ENCODE results near the gene PROS1. TPM values are rescaled to one million over a fixed set of nuclear protein-coding genes. Genes with fewer than 3 reads are reported as not detected.

The PROS1 gene
- total and polyA plus RNA-seq, 10 of the 15 experiments (the other 5 are each of a cell fraction or from before 2014, with no cell fraction given) = 0.10 TPM; not detected in 9

GRCh38 chr3:93994056-93994455 lies 20.4 kb upstream of the PROS1 start:
- SMC1A ChIA-PET (ENCODE audit: uncharacterized antibody, unreplicated experiment) = interaction anchor here (0.9 to 1.6 kb wide), 2 partner anchors 9 to 381 kb away, joined by 3 to 7 read pairs; no protein-coding TSS in a partner anchor
- no peak for FAIRE-seq
- intact Hi-C loops (cut with micrococcal nuclease; ENCODE audit: unreplicated experiment) = no loop called here
- in situ Hi-C loops (cut with MboI) = no loop called here
- no peak overlapping the region for H3K27ac ChIP-seq (ENCODE audit: control insufficient read depth, insufficient read depth)
- H2AFZ ChIP-seq (ENCODE audit: control insufficient read depth, low read depth, low read length) = no peak overlapping the region
- 45% methylated on average over 3 of the region's 3 CpGs for whole genome bisulfite sequencing (ENCODE audit: insufficient coverage, insufficient replicate concordance, low lambda C conversion rate, missing lambda C conversion rate)
- CTCF ChIA-PET = interaction anchor here (0.5 to 1.7 kb wide), 4 partner anchors 9 to 809 kb away, joined by 3 to 5 read pairs (median 4); no protein-coding TSS in a partner anchor
- TF ChIP-seq RCOR1 (conservative IDR thresholded peaks at IDR 0.05; ENCODE audit: low read depth, low read length) (no peak), E2F8 (IDR thresholded peaks at IDR 0.05; ENCODE audit: low read depth, partially characterized antibody) (no peak), POLR2AphosphoS2 (IDR thresholded peaks at IDR 0.05; ENCODE audit: low read depth, low read length) (no peak), NR2C1 (IDR thresholded peaks at IDR 0.05) (no peak), GABPA (IDR thresholded peaks at IDR 0.05; ENCODE audit: low read depth) (no peak), RFX5 (IDR thresholded peaks at IDR 0.05; ENCODE audit: low read depth, low read length) (no peak), IKZF2 (IDR thresholded peaks at IDR 0.05) (no peak), BCLAF1 (IDR thresholded peaks at IDR 0.05) (no peak), ZBED1 (IDR thresholded peaks at IDR 0.05; ENCODE audit: borderline replicate concordance) (no peak), FOXM1 (IDR thresholded peaks at IDR 0.05; ENCODE audit: low read depth, low read length) (no peak), SMC3 (IDR thresholded peaks at IDR 0.05; ENCODE audit: borderline replicate concordance, low read length) (no peak), ATF3 (IDR thresholded peaks at IDR 0.05; ENCODE audit: borderline replicate concordance, extremely low read depth, low read depth, low read length) (no peak), HCFC1 (IDR thresholded peaks at IDR 0.05; ENCODE audit: low read length) (no peak), CBX3 (IDR thresholded peaks at IDR 0.05; ENCODE audit: borderline replicate concordance, low read depth) (no peak), CHD4 (IDR thresholded peaks at IDR 0.05) (no peak)
- no peaks in the 10 kb centered on the region for H3K27me3 ChIP-seq (replicated peaks in 1 of 2; ENCODE audit: control insufficient read depth in 2 of 2, insufficient read depth in 2 of 2, low read length in 1 of 2)
- no peaks in the 10 kb centered on the region for H3K9me3 ChIP-seq (replicated peaks; ENCODE audit: control insufficient read depth, insufficient read depth, low read length)
- no peak for DNase-seq (ENCODE audit: low read depth, low spot score)
- no peaks in the 10 kb centered on the region for H4K20me1 ChIP-seq (ENCODE audit: control insufficient read depth, insufficient read depth)
- H3K4me2 ChIP-seq (ENCODE audit: control insufficient read depth, insufficient read depth) = no peak overlapping the region
- no peaks in the 10 kb centered on the region; a peak in 1 of 4 replicates for H3K36me3 ChIP-seq (ENCODE audit: control insufficient read depth in 2 of 2, insufficient read depth in 2 of 2, low read length in 1 of 2)
- BruUV-seq (replicated peaks) = no TSS peak
- no peak overlapping the region for H3K4me3 ChIP-seq
- RAD21 ChIA-PET (ENCODE audit: unreplicated experiment) = no interaction called here
- POLR2A ChIA-PET = no interaction called here
- H3K79me2 ChIP-seq (ENCODE audit: control insufficient read depth, insufficient read depth, low read length) = no peaks in the 10 kb centered on the region
- ATAC-seq = no peak
- H3K4me1 ChIP-seq (ENCODE audit: control insufficient read depth, insufficient read depth, low read length) = no peaks in the 10 kb centered on the region
- H3K9ac ChIP-seq (ENCODE audit: control insufficient read depth, insufficient read depth, low read length) = no peak overlapping the region

Data from GM12878 (cell line).